ENCODE data around the gene ESRRG.
"Not testable (repeated sequence)": the region's sequence is repeated elsewhere in the genome, so short reads cannot be mapped to it uniquely, and the experiment has no call there.

The ESRRG gene

GRCh38 chr1:216532251-216532798 is 190.9 kb downstream of the ESRRG start:
- no peak overlapping the region for H3K4me3 ChIP-seq (ENCODE audit: control insufficient read depth, low read depth, low read length)
- TF ChIP-seq CTCF (conservative IDR thresholded peaks at IDR 0.05; ENCODE audit: control insufficient read depth, insufficient read depth, low read depth, low read length): no peak
- DNase-seq (ENCODE audit: low read depth): no peak

GRCh38 chr1:216531263-216532239 is 191.7 kb downstream of the ESRRG start:
- peak; percentile 33 for DNase-seq (ENCODE audit: low read depth)
- TF ChIP-seq CTCF (conservative IDR thresholded peaks at IDR 0.05; ENCODE audit: control insufficient read depth, insufficient read depth, low read depth, low read length): no peak
- peak overlapping the region; percentile 48 for H3K4me3 ChIP-seq (ENCODE audit: control insufficient read depth, low read depth, low read length)

- DNase-seq (ENCODE audit: low read depth); H3K4me3 ChIP-seq (ENCODE audit: control insufficient read depth, low read depth, low read length): not testable (repeated sequence)
Measured at GRCh38 chr1:216529851-216530250, 193.4 kb downstream of the ESRRG start.

- no peak overlapping the region for H3K4me3 ChIP-seq (ENCODE audit: control insufficient read depth, low read depth, low read length)
- TF ChIP-seq CTCF (conservative IDR thresholded peaks at IDR 0.05; ENCODE audit: control insufficient read depth, insufficient read depth, low read depth, low read length): no peak
- DNase-seq (ENCODE audit: low read depth): no peak
Measured at GRCh38 chr1:216528816-216529215, 194.4 kb downstream of the ESRRG start.

- H3K4me3 ChIP-seq (ENCODE audit: control insufficient read depth, low read depth, low read length): no peak overlapping the region
- TF ChIP-seq CTCF (conservative IDR thresholded peaks at IDR 0.05; ENCODE audit: control insufficient read depth, insufficient read depth, low read depth, low read length): no peak
- DNase-seq (ENCODE audit: low read depth): peak; percentile 34
Measured at GRCh38 chr1:216523449-216524190, 199.6 kb downstream of the ESRRG start.

- no peak for TF ChIP-seq CTCF (conservative IDR thresholded peaks at IDR 0.05; ENCODE audit: control insufficient read depth, insufficient read depth, low read depth, low read length)
- H3K4me3 ChIP-seq (ENCODE audit: control insufficient read depth, low read depth, low read length): no peak overlapping the region
- no peak for DNase-seq (ENCODE audit: low read depth)
Measured at GRCh38 chr1:216523043-216523442, 200.2 kb downstream of the ESRRG start.

- DNase-seq (ENCODE audit: low read depth): no peak
- no peak overlapping the region for H3K4me3 ChIP-seq (ENCODE audit: control insufficient read depth, low read depth, low read length)
- no peak for TF ChIP-seq CTCF (conservative IDR thresholded peaks at IDR 0.05; ENCODE audit: control insufficient read depth, insufficient read depth, low read depth, low read length)
Measured at GRCh38 chr1:216521477-216521876, 201.8 kb downstream of the ESRRG start.
